Heart left ventricle (tissue), 13 donors: ENCODE results near the gene SRRT.

Source experiments
- CTCF ChIP-seq, 12 donors: fragments of 200-600 bp; sonication (generic) in 4 of 12; IDR thresholded peaks; one replicate each; pipeline versions ENCODE4 v1.5.0 to v1.8.0; 2018 to 2022; ENCODE audit warnings: antibody characterized with exemption in 12 of 12, mild to moderate bottlenecking in 5 of 12
- POLR2A ChIP-seq, 2 donors: fragments of 450-650 bp; IDR thresholded peaks; one replicate each; pipeline ENCODE4 v1.6.1; 2017; ENCODE audit warnings: antibody characterized with exemption in 2 of 2, mild to moderate bottlenecking in 2 of 2, moderate library complexity in 2 of 2
- donor health status: ischemic (EF 13 %, LVEDD 7.1; RV severe dilation, severe dysfunction).
- donor health status: DM: no; HTN: yes; CAD: no.
- donor health status: DM: no; HTN: no; CAD: no.
- donor health status: ischemic (EF 25% LVEDD 6.9; RV normal size, moderate dysfunction).
- donor health status: ischemic (EF 25% LVEDD 5.7; RV mildly dilated, moderate dysfunction).
- donor health status: ischemic (EF 35%, LVEDD 5.7; RV mildly dilated, moderate dysfunction).
- donor health status: nonischemic (EF 11% LVEDD 7.7; RV severe dilation, severe dysfunction).
- donor health status: DM: yes; HTN: yes; CAD: no.
- donor health status: PGD.
- donor health status: ischemic (EF 29% LVEDD 5.4; RV normal size, mild dysfunction).
- donor health status: nonischemic (EF 23%, LVEDD 6.1; RV moderate dilation, normal function).

DNA sequence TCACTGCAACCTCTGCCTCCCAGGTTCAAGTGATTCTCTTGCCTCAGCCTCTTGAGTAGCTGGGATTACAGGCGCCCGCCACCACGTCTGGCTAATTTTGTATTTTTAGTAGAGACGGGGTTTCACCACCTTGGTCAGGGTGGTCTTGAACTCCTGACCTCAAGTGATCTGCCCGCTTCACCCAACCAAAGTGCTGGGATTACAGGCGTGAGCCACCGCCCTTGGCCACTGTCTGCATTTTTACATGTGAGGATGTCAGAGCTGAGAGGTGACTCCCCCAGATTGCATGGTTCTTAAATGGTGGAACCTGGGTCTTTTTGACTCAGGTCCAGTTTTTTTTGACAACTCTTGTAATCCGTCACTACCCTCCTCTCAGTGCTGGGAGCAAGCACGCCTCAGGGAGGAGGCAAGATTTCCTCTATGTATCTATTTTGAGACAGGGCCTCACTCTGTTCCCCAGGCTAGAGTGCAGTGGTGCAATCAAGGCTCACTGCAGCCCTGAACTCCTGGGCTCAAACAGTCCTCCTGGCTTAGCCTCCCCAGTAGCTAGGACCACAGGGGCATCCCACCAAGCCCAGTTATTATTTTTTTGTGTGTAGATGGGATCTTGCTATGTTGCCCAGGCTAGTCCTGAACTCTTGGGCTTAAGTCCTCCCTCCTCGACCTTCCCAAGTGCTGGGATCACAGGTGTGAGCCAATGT lies 1.2 kb upstream of the SRRT start:
- TF ChIP-seq CTCF (IDR thresholded peaks at IDR 0.05) (no peak), POLR2A (IDR thresholded peaks at IDR 0.05) (no peak)
